OCI-LY7 (cell line): ENCODE measurements around the gene BDP1. TPM values are rescaled to one million over a fixed set of nuclear protein-coding genes. Genes with fewer than 3 reads are reported as not detected.
"Not testable (repeated sequence)": the region's sequence is repeated elsewhere in the genome, so short reads cannot be mapped to it uniquely, and the experiment has no call there.

Experiments used
- BruUV-seq: library from RNA; stranded (reverse); fragments of 400-500 nt; replicated peaks from 2 replicates; lab custom pipeline; 2021; lab: Mats Ljungman, UMichigan
- CTCF ChIA-PET: fragments of 300-600 bp; sonication (Branson Sonifier 250); formaldehyde crosslinking; loops from one replicate; lab custom pipeline; 2022; ENCODE audit warnings: antibody characterized with exemption; ENCODE audit not compliant: unreplicated experiment; lab: Charles Lee
- POLR2A ChIA-PET: fragments of 300-600 bp; sonication (Branson Sonifier 250); formaldehyde crosslinking; loops from one replicate; lab custom pipeline; 2022; ENCODE audit warnings: antibody characterized with exemption; lab: Charles Lee
- DNase-seq: peaks from one replicate; pipeline ENCODE4 v3.0.0-alpha.2; 2015; ENCODE audit warnings: low spot score
- H2AFZ ChIP-seq: fragments of 200-600 bp; sonication (generic), shearing (Covaris generic); 2 replicates; pipeline ENCODE4 v1.6.1; 2014; ENCODE audit warnings: mild to moderate bottlenecking, antibody characterized with exemption, low read length, moderate library complexity
- H3K27ac ChIP-seq: fragments of 200-600 bp; sonication (generic); 2 replicates; pipeline ENCODE4 v1.5.1; 2014; ENCODE audit warnings: mixed run types, low read depth, mild to moderate bottlenecking, moderate library complexity, low read length, inconsistent platforms; ENCODE audit not compliant: poor library complexity, severe bottlenecking
- H3K36me3 ChIP-seq: fragments of 200-600 bp; sonication (generic); 2 replicates; pipeline ENCODE4 v1.6.1; 2014; ENCODE audit warnings: mild to moderate bottlenecking, antibody characterized with exemption, low read length, moderate library complexity, mixed read lengths; ENCODE audit not compliant: insufficient read depth
- H3K4me1 ChIP-seq: fragments of 200-600 bp; sonication (generic); 2 replicates; pipeline ENCODE4 v1.5.1; 2014; ENCODE audit warnings: mild to moderate bottlenecking, low read length; ENCODE audit not compliant: insufficient read depth, poor library complexity, severe bottlenecking
- H3K4me2 ChIP-seq: fragments of 200-600 bp; sonication (generic); 2 replicates; pipeline ENCODE4 v1.6.1; 2014; ENCODE audit warnings: mild to moderate bottlenecking, low read length
- H3K4me3 ChIP-seq: fragments of 200-600 bp; sonication (generic); 2 replicates; pipeline ENCODE4 v1.5.1; 2014; ENCODE audit warnings: mild to moderate bottlenecking, low read depth, low read length; ENCODE audit not compliant: poor library complexity, severe bottlenecking
- H3K79me2 ChIP-seq: fragments of 200-600 bp; sonication (generic); 2 replicates; pipeline ENCODE4 v1.6.1; 2016; ENCODE audit warnings: low read depth, mild to moderate bottlenecking, low read length, moderate library complexity, mixed read lengths; ENCODE audit not compliant: insufficient read depth
- H3K9me2 ChIP-seq: fragments of 200-600 bp; sonication (generic); 2 replicates; pipeline ENCODE4 v1.6.1; 2016; ENCODE audit warnings: mild to moderate bottlenecking, low read length, mixed read lengths; ENCODE audit not compliant: insufficient read depth
- H3K9me3 ChIP-seq: fragments of 200-600 bp; sonication (generic); 2 replicates; pipeline ENCODE4 v1.6.1; 2014; ENCODE audit warnings: mild to moderate bottlenecking, mixed run types, low read length, mixed read lengths
- H4K20me1 ChIP-seq: fragments of 200-600 bp; sonication (generic); 2 replicates; pipeline ENCODE4 v1.6.1; 2014; ENCODE audit warnings: mild to moderate bottlenecking, antibody characterized with exemption, low read length, moderate library complexity, mixed read lengths; ENCODE audit not compliant: insufficient read depth
- CTCF ChIP-seq: fragments of 200-600 bp; sonication (generic); conservative IDR thresholded peaks from 2 replicates; pipeline ENCODE4 v1.5.1; 2014; ENCODE audit warnings: mild to moderate bottlenecking, antibody characterized with exemption, low read length, moderate library complexity, mixed read lengths
- intact Hi-C: fragments of 100-400 bp; cut with micrococcal nuclease; formaldehyde crosslinking; loops from one replicate; pipeline ENCODE4 v1.10.0; 2022; ENCODE audit not compliant: unreplicated experiment
- total RNA-seq, 2 experiments: library from RNA; depleted of rRNA in 1 of 2; stranded (reverse); fragments of >200 nt in 1 of 2; shearing (Covaris generic) in 1 of 2; gene quantifications; 2 replicates each; pipeline ENCODE4 v1.2.3, GENCODE V29; 2014 to 2022

The BDP1 gene
- total RNA-seq, 2 experiments from 2014 or later = 29.2 to 37.3 TPM

- H3K9me2 ChIP-seq, H3K27ac ChIP-seq, H3K4me1 ChIP-seq, H3K79me2 ChIP-seq, H3K4me3 ChIP-seq, H3K9me3 ChIP-seq, DNase-seq, intact Hi-C loops, H3K36me3 ChIP-seq, H4K20me1 ChIP-seq, CTCF ChIA-PET, H2AFZ ChIP-seq, H3K4me2 ChIP-seq, BruUV-seq, POLR2A ChIA-PET: not testable (repeated sequence)
Observed at GRCh38 chr5:71445015-71445414, 10.4 kb upstream of the BDP1 start.

- H3K4me3 ChIP-seq, H3K4me2 ChIP-seq, H2AFZ ChIP-seq, POLR2A ChIA-PET, H3K36me3 ChIP-seq, intact Hi-C loops, BruUV-seq, H4K20me1 ChIP-seq, H3K79me2 ChIP-seq, H3K4me1 ChIP-seq, H3K27ac ChIP-seq, DNase-seq, H3K9me3 ChIP-seq, CTCF ChIA-PET, H3K9me2 ChIP-seq: not testable (repeated sequence)
Observed at GRCh38 chr5:71445523-71446152, 9.8 kb upstream of the BDP1 start.

- H3K9me3 ChIP-seq, DNase-seq, intact Hi-C loops, POLR2A ChIA-PET, H3K4me1 ChIP-seq, H3K79me2 ChIP-seq, H3K27ac ChIP-seq, H3K9me2 ChIP-seq, H4K20me1 ChIP-seq, H3K36me3 ChIP-seq, BruUV-seq: not testable (repeated sequence)
- peak overlapping the region; percentile 87; the same call in 1 of the 2 replicates for H2AFZ ChIP-seq
- peak overlapping the region; percentile 16 for H3K4me3 ChIP-seq
- CTCF ChIA-PET = interaction anchor here (0.6 kb wide), 1 partner anchor 89 kb away, joined by 4 read pairs; no protein-coding TSS in a partner anchor
- H3K4me2 ChIP-seq = peak overlapping the region; percentile 48
Observed at GRCh38 chr5:71446540-71447216, 8.8 kb upstream of the BDP1 start.

GRCh38 chr5:71447218-71447808 is 8.1 kb upstream of the BDP1 start:
- CTCF ChIA-PET = interaction anchor here (0.6 kb wide), 1 partner anchor 88 kb away, joined by 4 read pairs; no protein-coding TSS in a partner anchor
- DNase-seq = peak; percentile 72
- 0 out of 2 replicates have a peak overlapping the region, but pooled peaks have one; percentile 48 for H3K4me2 ChIP-seq
- H3K9me2 ChIP-seq, H3K4me3 ChIP-seq, POLR2A ChIA-PET, H2AFZ ChIP-seq, H3K27ac ChIP-seq, H3K79me2 ChIP-seq, H3K4me1 ChIP-seq, H3K36me3 ChIP-seq, H3K9me3 ChIP-seq, intact Hi-C loops, BruUV-seq, H4K20me1 ChIP-seq: not testable (repeated sequence)
- TF ChIP-seq CTCF = peak; percentile 55
